SH-SY5Y (cell line): ENCODE data around the gene HCN2.

Experiments used
- GATA2 ChIP-seq: IDR thresholded peaks from 2 replicates; pipeline ENCODE4 v1.6.1; 2011; ENCODE audit warnings: mild to moderate bottlenecking, low read depth, low read length
- GATA3 ChIP-seq: IDR thresholded peaks from 2 replicates; pipeline ENCODE4 v1.6.1; 2011; ENCODE audit warnings: low read depth, mild to moderate bottlenecking, low read length, moderate library complexity

DNA sequence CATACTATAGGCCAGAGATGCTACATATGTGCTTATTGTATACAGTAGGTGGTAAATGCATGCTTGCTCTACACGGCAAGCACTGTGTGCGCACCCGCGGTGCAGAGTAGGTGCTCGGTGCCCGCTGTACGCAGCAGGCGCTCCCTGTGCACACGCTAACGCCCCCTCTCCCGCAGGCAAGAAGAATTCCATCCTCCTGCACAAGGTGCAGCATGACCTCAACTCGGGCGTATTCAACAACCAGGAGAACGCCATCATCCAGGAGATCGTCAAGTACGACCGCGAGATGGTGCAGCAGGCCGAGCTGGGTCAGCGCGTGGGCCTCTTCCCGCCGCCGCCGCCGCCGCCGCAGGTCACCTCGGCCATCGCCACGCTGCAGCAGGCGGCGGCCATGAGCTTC, 25.9 kb downstream of the HCN2 start:
- TF ChIP-seq GATA2 (no peak), GATA3 (no peak)
